HG03064 (cell line): Measurements from ENCODE around the gene AHSG.

ENCODE experiments used
- ATAC-seq: cut with Tn5 transposase; IDR thresholded peaks from one replicate; pipeline ENCODE4 v1.9.1; 2021; ENCODE audit warnings: low read depth; ENCODE audit not compliant: unreplicated experiment

The AHSG gene

GRCh38 chr3:186637686-186638085 lies 24.8 kb downstream of the AHSG start:
- ATAC-seq, result no peak

- no peak for ATAC-seq
These were observed 25.4 kb downstream of the AHSG start for GRCh38 chr3:186638259-186638658.

GRCh38 chr3:186639778-186640472 lies 27.1 kb downstream of the AHSG start, which contains the start of gene FETUB:
Gene FETUB, plus strand, starts transcription at chr3:186640399. Its CDS starts 62 bp downstream, at chr3:186640461.
- ATAC-seq, result no peak

GRCh38 chr3:186640473-186640818 lies 27.6 kb downstream of the AHSG start:
- no peak for ATAC-seq

- ATAC-seq, result no peak
These were observed 28.1 kb downstream of the AHSG start for GRCh38 chr3:186640929-186641328.

GRCh38 chr3:186642014-186642413 lies 29.2 kb downstream of the AHSG start:
- no peak for ATAC-seq

GRCh38 chr3:186643493-186643892 lies 30.6 kb downstream of the AHSG start:
- ATAC-seq, result no peak

GRCh38 chr3:186644683-186645082 lies 31.8 kb downstream of the AHSG start:
- no peak for ATAC-seq

- no peak for ATAC-seq
These were observed 33.2 kb downstream of the AHSG start for GRCh38 chr3:186646106-186646505.

- no peak for ATAC-seq
These were observed 34.0 kb downstream of the AHSG start for GRCh38 chr3:186646841-186647240.

GRCh38 chr3:186648851-186649250 lies 36.0 kb downstream of the AHSG start:
- ATAC-seq, result no peak

- ATAC-seq, result no peak
These were observed 38.9 kb downstream of the AHSG start for GRCh38 chr3:186651678-186652215.

GRCh38 chr3:186653080-186653707 lies 40.3 kb downstream of the AHSG start:
- ATAC-seq, result peak; percentile 93

- no peak for ATAC-seq
These were observed 41.1 kb downstream of the AHSG start for GRCh38 chr3:186653984-186654383.

GRCh38 chr3:186663361-186664118 lies 50.7 kb downstream of the AHSG start:
- ATAC-seq, result no peak

GRCh38 chr3:186664119-186664495 lies 51.2 kb downstream of the AHSG start:
- ATAC-seq, result no peak

GRCh38 chr3:186664506-186664905 lies 51.6 kb downstream of the AHSG start:
- ATAC-seq, result no peak

GRCh38 chr3:186665625-186666188 lies 52.8 kb downstream of the AHSG start, which contains the start of gene HRG:
Gene HRG, plus strand, starts transcription at chr3:186666014. Its CDS starts 18 bp downstream, at chr3:186666032.
- no peak for ATAC-seq

GRCh38 chr3:186668426-186668825 lies 55.6 kb downstream of the AHSG start:
- ATAC-seq, result no peak

GRCh38 chr3:186669378-186670084 lies 56.7 kb downstream of the AHSG start:
- no peak for ATAC-seq
